ENCODE results near the gene CEP152. TPM values are rescaled to one million over a fixed set of nuclear protein-coding genes. Genes with fewer than 3 reads are reported as not detected.

Gene CEP152
- total and polyA plus RNA-seq, 2 donors (not counting 1 experiment from before 2014, with no cell fraction given), result 1.5 to 18.0 TPM

DNA sequence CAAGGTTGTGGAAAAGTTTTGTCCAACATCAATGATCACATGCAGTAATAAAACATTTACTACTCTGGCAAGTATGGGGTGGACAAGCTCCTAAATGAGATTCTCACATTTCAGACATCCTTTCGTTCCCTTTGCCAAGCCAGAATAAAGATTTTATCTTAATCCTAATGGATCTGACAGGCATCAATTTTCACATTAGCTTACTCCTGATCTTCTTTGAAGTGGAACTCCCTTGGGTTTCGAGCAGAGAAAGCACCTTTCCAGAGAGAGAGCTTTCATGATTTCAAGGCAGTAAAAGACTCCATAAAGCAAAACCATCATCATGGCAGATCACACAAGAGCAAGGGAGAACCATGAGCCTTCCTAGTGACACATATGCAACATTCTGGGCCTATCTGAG lies 39.8 kb upstream of the CEP152 start:
- Mint-ChIP-seq H3K27me3 (peaks cover 28% of the 10 kb centered on the region), H3K4me3 (no peak overlapping the region), H3K27ac (no peak overlapping the region), H3K9me3 (ENCODE audit: insufficient read depth) (no peaks in the 10 kb centered on the region), H3K4me1 (no peaks in the 10 kb centered on the region)
- DNase-seq, result no peak
- ChIA-PET CTCF (interaction anchor here (0.6 kb wide), 1 partner anchor 1832 kb away, joined by 3 read pairs; no protein-coding TSS in a partner anchor), POLR2A (interaction anchor here (0.6 kb wide), 1 partner anchor 1498 kb away, joined by 3 read pairs; no protein-coding TSS in a partner anchor)
- H3K4me2 ChIP-seq (replicated peaks; ENCODE audit: low read depth, low read length, poor library complexity, severe bottlenecking), result no peak overlapping the region
- no peaks in the 10 kb centered on the region for H3K36me3 ChIP-seq (replicated peaks in 1 of 2; ENCODE audit: control extremely low read depth in 1 of 2, control insufficient read depth in 1 of 2, extremely low read depth in 1 of 2, insufficient read depth in 2 of 2, low read length in 1 of 2)
- TF ChIP-seq, protein P1, sequence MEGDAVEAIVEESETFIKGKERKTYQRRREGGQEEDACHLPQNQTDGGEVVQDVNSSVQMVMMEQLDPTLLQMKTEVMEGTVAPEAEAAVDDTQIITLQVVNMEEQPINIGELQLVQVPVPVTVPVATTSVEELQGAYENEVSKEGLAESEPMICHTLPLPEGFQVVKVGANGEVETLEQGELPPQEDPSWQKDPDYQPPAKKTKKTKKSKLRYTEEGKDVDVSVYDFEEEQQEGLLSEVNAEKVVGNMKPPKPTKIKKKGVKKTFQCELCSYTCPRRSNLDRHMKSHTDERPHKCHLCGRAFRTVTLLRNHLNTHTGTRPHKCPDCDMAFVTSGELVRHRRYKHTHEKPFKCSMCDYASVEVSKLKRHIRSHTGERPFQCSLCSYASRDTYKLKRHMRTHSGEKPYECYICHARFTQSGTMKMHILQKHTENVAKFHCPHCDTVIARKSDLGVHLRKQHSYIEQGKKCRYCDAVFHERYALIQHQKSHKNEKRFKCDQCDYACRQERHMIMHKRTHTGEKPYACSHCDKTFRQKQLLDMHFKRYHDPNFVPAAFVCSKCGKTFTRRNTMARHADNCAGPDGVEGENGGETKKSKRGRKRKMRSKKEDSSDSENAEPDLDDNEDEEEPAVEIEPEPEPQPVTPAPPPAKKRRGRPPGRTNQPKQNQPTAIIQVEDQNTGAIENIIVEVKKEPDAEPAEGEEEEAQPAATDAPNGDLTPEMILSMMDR (IDR thresholded peaks at IDR 0.05), result no peak
- TF ChIP-seq EZH2 (IDR thresholded peaks at IDR 0.05; ENCODE audit: borderline replicate concordance, insufficient read depth, low read depth, low read length, poor library complexity, severe bottlenecking), result no peak
- intact Hi-C loops (cut with micrococcal nuclease), result no loop called here
- H3K4me3 ChIP-seq (ENCODE audit: control extremely low read depth in 1 of 5, extremely low read depth in 1 of 5, insufficient read depth in 1 of 5, low read depth in 2 of 5, low read length in 4 of 5), result no peak overlapping the region
- no peak overlapping the region for H3K9ac ChIP-seq (ENCODE audit: low read length)
- H3K9me3 ChIP-seq (ENCODE audit: control extremely low read depth in 1 of 3, control insufficient read depth in 2 of 3, insufficient read depth in 1 of 3, low read length in 2 of 3), result no peaks in the 10 kb centered on the region
- WGBS (ENCODE audit: insufficient coverage), result 81% methylated on average over 2 of the region's 2 CpGs
- H3K27ac ChIP-seq (ENCODE audit: low read length in 2 of 2), result no peak overlapping the region
- ATAC-seq (ENCODE audit: low read depth), result no peak
- H3K79me2 ChIP-seq (ENCODE audit: control insufficient read depth, insufficient read depth, low read length), result no peaks in the 10 kb centered on the region
- H4K20me1 ChIP-seq (ENCODE audit: control insufficient read depth, insufficient read depth, low read length, poor library complexity, severe bottlenecking), result no peaks in the 10 kb centered on the region
- no peak overlapping the region for H2AFZ ChIP-seq (ENCODE audit: insufficient read depth, low read depth, low read length, poor library complexity, severe bottlenecking)
- no peaks in the 10 kb centered on the region for H3K4me1 ChIP-seq (ENCODE audit: control insufficient read depth in 2 of 2, insufficient read depth in 2 of 2, low read length in 2 of 2)
- peaks cover 0 to 5% (median 0%) of the 10 kb centered on the region in 4 experiments for H3K27me3 ChIP-seq (replicated peaks in 1 of 4; ENCODE audit: control extremely low read depth in 1 of 4, control insufficient read depth in 3 of 4, insufficient read depth in 4 of 4, low read length in 3 of 4)

DNA sequence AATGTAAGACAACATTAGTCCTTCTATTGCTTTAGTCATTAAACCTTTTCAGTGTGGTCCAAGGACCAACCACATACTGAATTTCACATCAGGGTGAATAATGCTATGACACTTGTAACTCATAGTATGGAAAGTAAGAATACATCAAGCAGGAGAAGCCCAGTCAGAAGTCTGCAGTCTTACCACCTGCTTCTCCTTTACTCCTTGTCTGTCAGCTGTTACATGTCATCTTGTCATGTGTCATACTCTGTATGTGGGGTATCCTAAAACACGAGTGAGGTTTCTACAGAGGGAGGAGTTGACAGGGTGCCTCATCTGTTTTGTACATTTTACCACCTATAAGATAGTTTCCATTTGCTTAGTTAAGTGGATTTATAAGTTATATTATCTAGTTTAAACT lies 34.3 kb upstream of the CEP152 start:
- TF ChIP-seq, protein P1 (IDR thresholded peaks at IDR 0.05), result no peak
- TF ChIP-seq EZH2 (IDR thresholded peaks at IDR 0.05; ENCODE audit: borderline replicate concordance, insufficient read depth, low read depth, low read length, poor library complexity, severe bottlenecking), result no peak
- H4K20me1 ChIP-seq (ENCODE audit: control insufficient read depth, insufficient read depth, low read length, poor library complexity, severe bottlenecking), result no peaks in the 10 kb centered on the region
- CTCF ChIA-PET, result interaction anchor here (2.2 kb wide), 1 partner anchor 14 kb away, joined by 6 read pairs; no protein-coding TSS in a partner anchor

More for the DNA sequence above, 34.3 kb upstream of the CEP152 start:
- Histone ChIP-seq H3K4me3 (ENCODE audit: control extremely low read depth in 1 of 5, extremely low read depth in 1 of 5, insufficient read depth in 1 of 5, low read depth in 2 of 5, low read length in 4 of 5) (no peak overlapping the region), H3K27me3 (replicated peaks in 1 of 4; ENCODE audit: control extremely low read depth in 1 of 4, control insufficient read depth in 3 of 4, insufficient read depth in 4 of 4, low read length in 3 of 4) (peaks cover 0 to 5% (median 0%) of the 10 kb centered on the region in 4 experiments), H3K4me2 (replicated peaks; ENCODE audit: low read depth, low read length, poor library complexity, severe bottlenecking) (no peak overlapping the region), H2AFZ (ENCODE audit: insufficient read depth, low read depth, low read length, poor library complexity, severe bottlenecking) (no peak overlapping the region), H3K36me3 (replicated peaks in 1 of 2; ENCODE audit: control extremely low read depth in 1 of 2, control insufficient read depth in 1 of 2, extremely low read depth in 1 of 2, insufficient read depth in 2 of 2, low read length in 1 of 2) (no peaks in the 10 kb centered on the region), H3K9ac (ENCODE audit: low read length) (no peak overlapping the region), H3K79me2 (ENCODE audit: control insufficient read depth, insufficient read depth, low read length) (no peaks in the 10 kb centered on the region), H3K27ac (ENCODE audit: low read length in 2 of 2) (no peak overlapping the region), H3K9me3 (ENCODE audit: control extremely low read depth in 1 of 3, control insufficient read depth in 2 of 3, insufficient read depth in 1 of 3, low read length in 2 of 3) (no peaks in the 10 kb centered on the region), H3K4me1 (ENCODE audit: control insufficient read depth in 2 of 2, insufficient read depth in 2 of 2, low read length in 2 of 2) (no peaks in the 10 kb centered on the region)
- ATAC-seq (ENCODE audit: low read depth) (no peak), DNase-seq (no peak)
- WGBS (ENCODE audit: insufficient coverage), result no CpG with 5 or more reads among the region's 1 CpG
- Mint-ChIP-seq H3K4me3 (no peak overlapping the region), H3K4me1 (no peaks in the 10 kb centered on the region), H3K27me3 (peaks cover 17% of the 10 kb centered on the region), H3K9me3 (ENCODE audit: insufficient read depth) (no peaks in the 10 kb centered on the region), H3K27ac (no peak overlapping the region)
- POLR2A ChIA-PET, result no interaction called here
- intact Hi-C loops (cut with micrococcal nuclease), result no loop called here

Measured in B cell (primary cell).